CD4-positive, alpha-beta T cell (primary cell): ENCODE measurements around the gene ADAMTS17. TPM values are rescaled to one million over a fixed set of nuclear protein-coding genes. Genes with fewer than 3 reads are reported as not detected.

Experiments used
- ATAC-seq: fragments of 200-7000 bp; cut with Tn5 transposase; one replicate; pipeline ENCODE4 v1.10.0; 2022; ENCODE audit warnings: mild to moderate bottlenecking; ENCODE audit not compliant: poor library complexity
- CTCF ChIA-PET: fragments of 350-600 bp; sonication (Branson Sonifier 250); formaldehyde crosslinking; loops from one replicate; lab custom pipeline; 2021; ENCODE audit warnings: antibody characterized with exemption, inconsistent platforms; lab: Charles Lee
- POLR2A ChIA-PET: fragments of 350-600 bp; sonication (Branson Sonifier 250); formaldehyde crosslinking; loops from one replicate; lab custom pipeline; 2021; ENCODE audit warnings: antibody characterized with exemption, inconsistent platforms; lab: Charles Lee
- DNase-seq, 14 experiments: peaks; one replicate each; pipeline ENCODE4 v3.0.0-alpha.2; 2013 to 2020; ENCODE audit warnings: mixed read lengths in 2 of 14
- H3K27ac ChIP-seq, 2 donors: one replicate each; pipeline versions ENCODE4 v1.5.1 to v1.7.0; 2013; ENCODE audit warnings: low read length in 2 of 2, low read depth in 1 of 2, mild to moderate bottlenecking in 1 of 2
- H3K27me3 ChIP-seq, 2 experiments: 1 replicate in 1 of 2; 2 replicates in 1 of 2; pipeline versions ENCODE4 v1.6.1 to v1.7.0; 2013; ENCODE audit warnings: low read length in 2 of 2, control low read depth in 1 of 2, mild to moderate bottlenecking in 1 of 2, moderate library complexity in 1 of 2; ENCODE audit not compliant: insufficient read depth in 2 of 2, control insufficient read depth in 1 of 2
- H3K36me3 ChIP-seq: one replicate; pipeline ENCODE4 v1.6.1; 2013; ENCODE audit warnings: low read length, control low read depth; ENCODE audit not compliant: insufficient read depth
- H3K4me1 ChIP-seq: one replicate; pipeline ENCODE4 v1.6.1; 2013; ENCODE audit warnings: low read length, control low read depth; ENCODE audit not compliant: insufficient read depth
- H3K4me3 ChIP-seq: one replicate; pipeline ENCODE4 v1.5.1; 2013; ENCODE audit warnings: mild to moderate bottlenecking, low read length, moderate library complexity
- H3K9me3 ChIP-seq, 2 experiments: 1 replicate in 1 of 2; 2 replicates in 1 of 2; pipeline versions ENCODE4 v1.6.1 to v1.7.0; 2013; ENCODE audit warnings: low read length in 2 of 2, mild to moderate bottlenecking in 2 of 2, control low read depth in 1 of 2, moderate library complexity in 1 of 2; ENCODE audit not compliant: control insufficient read depth in 1 of 2, insufficient read depth in 1 of 2
- H3K27ac Mint-ChIP-seq: one replicate; pipeline ENCODE4 v1.8.0; 2020; ENCODE audit warnings: mixed read lengths
- H3K27me3 Mint-ChIP-seq: one replicate; pipeline ENCODE4 v1.8.0; 2021; ENCODE audit warnings: mixed read lengths
- H3K36me3 Mint-ChIP-seq: one replicate; pipeline ENCODE4 v1.8.0; 2021; ENCODE audit warnings: low read depth, mixed read lengths
- H3K4me1 Mint-ChIP-seq: one replicate; pipeline ENCODE4 v1.8.0; 2021; ENCODE audit warnings: low read depth, mixed read lengths
- H3K4me3 Mint-ChIP-seq: one replicate; pipeline ENCODE4 v1.8.0; 2020; ENCODE audit warnings: mild to moderate bottlenecking, mixed read lengths
- H3K9me3 Mint-ChIP-seq: one replicate; pipeline ENCODE4 v1.8.0; 2020; ENCODE audit warnings: mixed read lengths
- intact Hi-C, 2 experiments: fragments of 100-400 bp; cut with DNase I in 1 of 2; cut with micrococcal nuclease in 1 of 2; formaldehyde crosslinking; loops; one replicate each; pipeline versions ENCODE4 v1.15.1 to v1.9.0; 2023 to 2025; cut with DNase I, micrococcal nuclease
- total RNA-seq, 174 experiments: library from RNA in 2 of 174; stranded (reverse) in 2 of 174; gene quantifications; one replicate each; pipeline ENCODE4 v1.2.3 and lab custom pipeline; 2021 to 2026
- TF ChIP-seq, protein P1 (sequence below): fragments of 200-600 bp; IDR thresholded peaks from one replicate; pipeline ENCODE4 v1.8.0; 2022; ENCODE audit warnings: antibody characterized with exemption, mild to moderate bottlenecking

The ADAMTS17 gene
- total RNA-seq, 2 experiments from 2014 or later: 9.9 to 13.2 TPM

GRCh38 chr15:100141311-100142001, 200.3 kb downstream of the ADAMTS17 start:
- peaks cover 4% of the 10 kb centered on the region for H3K36me3 Mint-ChIP-seq
- H3K4me1 Mint-ChIP-seq: no peaks in the 10 kb centered on the region
- Histone ChIP-seq H3K4me1 (peaks cover 4% of the 10 kb centered on the region), H3K36me3 (no peaks in the 10 kb centered on the region), H3K9me3 (no peaks in the 10 kb centered on the region), H3K27me3 (no peaks in the 10 kb centered on the region), H3K4me3 (no peak overlapping the region), H3K27ac (no peak overlapping the region)
- CTCF ChIA-PET: no interaction called here
- TF ChIP-seq, protein P1, sequence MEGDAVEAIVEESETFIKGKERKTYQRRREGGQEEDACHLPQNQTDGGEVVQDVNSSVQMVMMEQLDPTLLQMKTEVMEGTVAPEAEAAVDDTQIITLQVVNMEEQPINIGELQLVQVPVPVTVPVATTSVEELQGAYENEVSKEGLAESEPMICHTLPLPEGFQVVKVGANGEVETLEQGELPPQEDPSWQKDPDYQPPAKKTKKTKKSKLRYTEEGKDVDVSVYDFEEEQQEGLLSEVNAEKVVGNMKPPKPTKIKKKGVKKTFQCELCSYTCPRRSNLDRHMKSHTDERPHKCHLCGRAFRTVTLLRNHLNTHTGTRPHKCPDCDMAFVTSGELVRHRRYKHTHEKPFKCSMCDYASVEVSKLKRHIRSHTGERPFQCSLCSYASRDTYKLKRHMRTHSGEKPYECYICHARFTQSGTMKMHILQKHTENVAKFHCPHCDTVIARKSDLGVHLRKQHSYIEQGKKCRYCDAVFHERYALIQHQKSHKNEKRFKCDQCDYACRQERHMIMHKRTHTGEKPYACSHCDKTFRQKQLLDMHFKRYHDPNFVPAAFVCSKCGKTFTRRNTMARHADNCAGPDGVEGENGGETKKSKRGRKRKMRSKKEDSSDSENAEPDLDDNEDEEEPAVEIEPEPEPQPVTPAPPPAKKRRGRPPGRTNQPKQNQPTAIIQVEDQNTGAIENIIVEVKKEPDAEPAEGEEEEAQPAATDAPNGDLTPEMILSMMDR: no peak
- no peak for DNase-seq
- no peaks in the 10 kb centered on the region for H3K9me3 Mint-ChIP-seq
- no peak for ATAC-seq
- H3K27me3 Mint-ChIP-seq: no peaks in the 10 kb centered on the region
- no peak overlapping the region for H3K4me3 Mint-ChIP-seq
- H3K27ac Mint-ChIP-seq: no peak overlapping the region
- intact Hi-C loops: no loop called here
- POLR2A ChIA-PET: no interaction called here

DNA sequence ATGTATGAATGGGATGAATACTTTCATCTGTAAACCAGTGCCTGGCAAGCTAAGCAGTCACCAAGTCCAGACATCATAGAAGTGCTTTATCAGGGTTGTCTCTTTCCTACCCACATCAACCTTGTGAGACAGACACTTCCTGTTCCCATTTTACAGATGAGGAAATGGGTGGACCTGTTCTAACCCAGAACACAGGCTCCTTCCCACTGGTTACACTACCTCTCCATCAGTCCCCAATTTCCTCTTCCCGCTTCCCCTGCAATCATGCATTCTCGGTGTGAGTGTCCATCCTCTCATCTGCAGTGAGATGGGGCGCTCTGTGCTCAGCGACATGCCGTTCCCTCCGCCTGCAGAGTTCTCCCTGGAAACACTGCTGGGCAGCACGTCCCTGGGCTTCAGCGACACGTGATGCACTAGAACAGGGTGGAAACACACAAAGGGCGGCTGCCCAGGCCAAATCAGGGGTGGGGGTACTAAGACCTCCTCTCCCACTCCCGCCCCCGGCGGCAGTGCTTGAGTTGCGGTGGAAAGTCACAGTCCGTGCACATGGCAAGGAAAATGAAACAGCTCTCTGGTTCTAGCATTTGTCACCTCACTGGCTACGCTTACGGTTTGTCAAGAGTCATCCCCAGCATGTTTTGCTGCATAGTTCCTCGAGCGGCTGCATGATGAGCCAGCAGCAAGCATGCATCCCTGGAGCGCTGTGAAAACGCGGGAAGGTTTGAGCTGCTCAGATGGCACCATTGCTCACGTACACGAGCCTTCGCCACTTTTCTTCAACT, 201.1 kb downstream of the ADAMTS17 start:
- TF ChIP-seq, protein P1: no peak
- ChIA-PET POLR2A (no interaction called here), CTCF (no interaction called here)
- Mint-ChIP-seq H3K27ac (no peak overlapping the region), H3K36me3 (peaks cover 3% of the 10 kb centered on the region), H3K4me3 (no peak overlapping the region), H3K27me3 (no peaks in the 10 kb centered on the region), H3K4me1 (no peaks in the 10 kb centered on the region), H3K9me3 (no peaks in the 10 kb centered on the region)
- Histone ChIP-seq H3K9me3 (no peaks in the 10 kb centered on the region), H3K36me3 (no peaks in the 10 kb centered on the region), H3K4me1 (peaks cover 4% of the 10 kb centered on the region), H3K27ac (no peak overlapping the region), H3K4me3 (no peak overlapping the region), H3K27me3 (no peaks in the 10 kb centered on the region)
- no peak for DNase-seq
- intact Hi-C loops: no loop called here
- no peak for ATAC-seq

GRCh38 chr15:100134586-100134985, 207.2 kb downstream of the ADAMTS17 start:
- peaks cover 2% of the 10 kb centered on the region for H3K9me3 Mint-ChIP-seq
- ATAC-seq (no peak), DNase-seq (no peak)
- H3K4me1 ChIP-seq: no peaks in the 10 kb centered on the region
- H3K4me3 ChIP-seq: no peak overlapping the region
- no peak overlapping the region for H3K27ac ChIP-seq
- no peaks in the 10 kb centered on the region for H3K36me3 ChIP-seq
- H3K27me3 ChIP-seq: no peaks in the 10 kb centered on the region
- ChIA-PET POLR2A (no interaction called here), CTCF (no interaction called here)
- no peaks in the 10 kb centered on the region for H3K9me3 ChIP-seq
- H3K4me3 Mint-ChIP-seq: no peak overlapping the region
- H3K36me3 Mint-ChIP-seq: no peaks in the 10 kb centered on the region
- no peaks in the 10 kb centered on the region for H3K4me1 Mint-ChIP-seq
- intact Hi-C loops: loop anchor here in 1 of 2 experiments (5.0 to 10.0 kb wide), 2 partner anchors 200 to 202 kb away; no protein-coding TSS in a partner anchor
- H3K27ac Mint-ChIP-seq: no peak overlapping the region
- TF ChIP-seq, protein P1: no peak
- H3K27me3 Mint-ChIP-seq: no peaks in the 10 kb centered on the region
